ENCODE measurements around the gene DNM3.

GRCh38 chr1:172138634-172139033, 297.3 kb downstream of the DNM3 start:
- TF ChIP-seq, protein P1, sequence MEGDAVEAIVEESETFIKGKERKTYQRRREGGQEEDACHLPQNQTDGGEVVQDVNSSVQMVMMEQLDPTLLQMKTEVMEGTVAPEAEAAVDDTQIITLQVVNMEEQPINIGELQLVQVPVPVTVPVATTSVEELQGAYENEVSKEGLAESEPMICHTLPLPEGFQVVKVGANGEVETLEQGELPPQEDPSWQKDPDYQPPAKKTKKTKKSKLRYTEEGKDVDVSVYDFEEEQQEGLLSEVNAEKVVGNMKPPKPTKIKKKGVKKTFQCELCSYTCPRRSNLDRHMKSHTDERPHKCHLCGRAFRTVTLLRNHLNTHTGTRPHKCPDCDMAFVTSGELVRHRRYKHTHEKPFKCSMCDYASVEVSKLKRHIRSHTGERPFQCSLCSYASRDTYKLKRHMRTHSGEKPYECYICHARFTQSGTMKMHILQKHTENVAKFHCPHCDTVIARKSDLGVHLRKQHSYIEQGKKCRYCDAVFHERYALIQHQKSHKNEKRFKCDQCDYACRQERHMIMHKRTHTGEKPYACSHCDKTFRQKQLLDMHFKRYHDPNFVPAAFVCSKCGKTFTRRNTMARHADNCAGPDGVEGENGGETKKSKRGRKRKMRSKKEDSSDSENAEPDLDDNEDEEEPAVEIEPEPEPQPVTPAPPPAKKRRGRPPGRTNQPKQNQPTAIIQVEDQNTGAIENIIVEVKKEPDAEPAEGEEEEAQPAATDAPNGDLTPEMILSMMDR (conservative IDR thresholded peaks at IDR 0.05; ENCODE audit: low read depth, low read length) = no peak
- no peak for TF ChIP-seq EZH2 (IDR thresholded peaks at IDR 0.05; ENCODE audit: borderline replicate concordance, low read depth, low read length, poor library complexity, severe bottlenecking)

Measured in A673 (cell line).